GM10248 (cell line): ENCODE measurements around the gene CBFA2T3.

Experiments
- CTCF ChIA-PET: fragments of 300-600 bp; sonication (Branson Sonifier 250); formaldehyde crosslinking; extraction: SDS; loops from one replicate; lab custom pipeline; 2021; ENCODE audit warnings: antibody characterized with exemption; lab: Yijun Ruan, JAX
- POLR2A ChIA-PET: fragments of 350-650 bp; sonication (Branson Sonifier 250); formaldehyde crosslinking; extraction: SDS; loops from one replicate; lab custom pipeline; 2020; ENCODE audit warnings: antibody characterized with exemption; lab: Yijun Ruan, JAX
- DNase-seq: peaks from one replicate; pipeline ENCODE4 v3.0.0; 2012; ENCODE audit errors: extremely low spot score
- TF ChIP-seq, protein P1 (sequence below): IDR thresholded peaks from 2 replicates; pipeline ENCODE4 v1.5.1; 2012; ENCODE audit warnings: mild to moderate bottlenecking, low read depth; ENCODE audit errors: extremely low read depth, missing control alignments, control extremely low read depth

The CBFA2T3 gene

GRCh38 chr16:88955906-88956305, 21.1 kb downstream of the CBFA2T3 start:
- DNase-seq, result no peak
- TF ChIP-seq, protein P1, sequence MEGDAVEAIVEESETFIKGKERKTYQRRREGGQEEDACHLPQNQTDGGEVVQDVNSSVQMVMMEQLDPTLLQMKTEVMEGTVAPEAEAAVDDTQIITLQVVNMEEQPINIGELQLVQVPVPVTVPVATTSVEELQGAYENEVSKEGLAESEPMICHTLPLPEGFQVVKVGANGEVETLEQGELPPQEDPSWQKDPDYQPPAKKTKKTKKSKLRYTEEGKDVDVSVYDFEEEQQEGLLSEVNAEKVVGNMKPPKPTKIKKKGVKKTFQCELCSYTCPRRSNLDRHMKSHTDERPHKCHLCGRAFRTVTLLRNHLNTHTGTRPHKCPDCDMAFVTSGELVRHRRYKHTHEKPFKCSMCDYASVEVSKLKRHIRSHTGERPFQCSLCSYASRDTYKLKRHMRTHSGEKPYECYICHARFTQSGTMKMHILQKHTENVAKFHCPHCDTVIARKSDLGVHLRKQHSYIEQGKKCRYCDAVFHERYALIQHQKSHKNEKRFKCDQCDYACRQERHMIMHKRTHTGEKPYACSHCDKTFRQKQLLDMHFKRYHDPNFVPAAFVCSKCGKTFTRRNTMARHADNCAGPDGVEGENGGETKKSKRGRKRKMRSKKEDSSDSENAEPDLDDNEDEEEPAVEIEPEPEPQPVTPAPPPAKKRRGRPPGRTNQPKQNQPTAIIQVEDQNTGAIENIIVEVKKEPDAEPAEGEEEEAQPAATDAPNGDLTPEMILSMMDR, result no peak
- ChIA-PET CTCF (no interaction called here), POLR2A (no interaction called here)

DNA sequence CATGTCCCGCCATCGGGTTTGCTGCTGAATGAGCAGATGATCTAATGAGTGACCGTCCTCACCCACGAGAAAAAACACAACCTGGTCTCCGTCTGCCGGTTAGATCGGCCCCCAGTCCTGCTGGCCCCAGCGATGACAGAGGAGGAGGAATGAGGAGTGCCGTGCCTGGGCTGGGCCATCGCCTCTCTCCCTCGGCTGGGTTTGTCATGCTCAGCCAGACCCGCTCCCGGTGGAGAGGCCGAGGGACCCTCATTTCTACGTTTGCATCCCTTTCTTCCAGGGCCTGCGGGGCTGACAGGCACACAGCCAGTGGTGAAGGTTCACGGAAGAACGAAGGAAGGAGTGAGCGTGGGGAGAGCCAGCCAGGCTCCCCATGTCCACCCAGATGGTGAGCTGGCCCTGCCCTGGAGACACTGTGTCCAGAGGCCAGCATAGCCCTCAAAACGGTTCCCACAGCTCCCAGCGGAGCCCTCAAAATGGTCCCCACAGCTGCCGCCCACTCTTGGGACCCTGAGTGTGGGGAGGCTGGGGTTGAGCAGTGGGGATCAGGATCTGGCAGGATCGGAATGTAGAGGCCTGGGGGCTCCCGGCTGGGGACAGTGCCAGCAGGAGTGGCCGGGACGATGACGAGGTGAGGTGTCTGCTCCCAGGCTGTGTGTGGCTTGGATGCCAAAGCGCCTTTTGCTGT, 23.9 kb downstream of the CBFA2T3 start:
- ChIA-PET CTCF (no interaction called here), POLR2A (no interaction called here)
- DNase-seq, result no peak
- TF ChIP-seq, protein P1, result no peak

DNA sequence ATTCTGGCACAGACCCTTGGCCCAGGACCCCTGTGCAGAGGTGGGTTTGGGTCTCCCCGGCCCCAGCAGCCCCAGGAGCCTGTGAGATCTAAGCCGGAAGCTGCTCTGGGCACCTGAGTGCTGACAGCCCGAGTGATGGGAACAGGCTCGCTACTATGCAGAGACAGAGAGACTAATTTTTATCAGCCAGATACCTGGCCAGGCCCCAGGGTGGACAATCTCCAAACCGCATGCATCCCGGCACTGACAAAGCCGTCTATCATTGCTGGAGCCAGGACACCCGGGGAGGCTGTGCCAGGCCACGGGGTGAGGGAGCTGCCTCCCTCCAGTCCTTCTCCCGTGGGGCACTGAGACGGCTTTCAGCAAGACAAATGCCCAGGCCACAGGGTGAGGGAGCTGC, 25.0 kb downstream of the CBFA2T3 start:
- no peak for DNase-seq
- CTCF ChIA-PET, result no interaction called here
- TF ChIP-seq, protein P1, result no peak
- POLR2A ChIA-PET, result no interaction called here

DNA sequence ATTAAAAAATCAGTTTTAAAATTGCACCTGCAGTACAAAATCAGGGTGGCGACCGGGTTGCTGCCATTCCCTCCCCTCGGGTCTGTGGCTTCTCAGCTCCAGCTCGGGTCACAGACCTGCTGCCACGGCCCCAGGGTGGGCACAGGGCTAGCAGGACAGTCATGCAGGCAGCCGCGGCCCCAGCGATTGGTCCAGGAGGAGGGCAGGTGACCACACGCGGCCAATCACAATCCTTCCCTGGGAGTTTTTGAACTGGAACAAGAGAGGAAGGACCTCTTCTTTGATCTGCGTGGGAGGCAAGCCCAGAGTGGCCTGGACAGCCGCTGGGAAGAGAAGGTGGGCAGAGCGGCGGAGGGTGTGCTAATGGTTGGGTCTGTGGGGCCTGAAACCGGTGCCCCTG, 25.5 kb downstream of the CBFA2T3 start:
- CTCF ChIA-PET, result no interaction called here
- no peak for DNase-seq
- TF ChIP-seq, protein P1, result no peak
- POLR2A ChIA-PET, result no interaction called here

DNA sequence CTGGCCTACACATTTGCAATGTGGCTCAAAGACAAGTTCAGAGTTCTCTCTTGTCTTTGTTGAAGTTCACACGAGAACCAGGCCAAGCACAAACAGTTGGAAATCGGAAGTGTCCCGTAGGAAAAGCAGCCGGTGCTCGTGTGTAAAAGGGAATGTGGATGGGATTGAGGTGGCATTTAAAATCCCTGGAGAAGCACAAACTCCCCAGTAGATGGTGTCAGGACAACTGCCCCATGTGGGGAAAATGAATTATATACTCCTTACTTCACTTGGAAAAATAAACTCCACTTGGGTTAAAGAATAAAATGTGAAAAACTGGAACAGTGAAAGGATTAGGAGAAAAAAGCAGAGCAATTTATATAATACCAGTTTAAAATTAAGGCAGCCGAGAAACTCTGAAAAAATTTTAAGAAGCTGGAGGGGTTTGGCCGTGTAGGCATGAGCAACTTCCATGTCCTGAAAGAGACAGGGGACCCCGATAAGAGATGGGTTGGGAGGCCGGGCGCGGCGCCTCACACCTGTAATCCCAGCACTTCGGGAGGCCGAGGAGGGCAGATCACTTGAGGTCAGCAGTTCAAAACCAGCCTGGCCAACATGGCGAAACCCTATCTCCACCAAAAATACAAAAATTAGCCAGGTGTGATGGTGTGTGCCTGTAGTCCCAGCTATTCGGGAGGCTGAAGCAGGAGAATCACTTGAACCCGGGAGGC, 28.1 kb downstream of the CBFA2T3 start:
- ChIA-PET POLR2A (no interaction called here), CTCF (no interaction called here)
- DNase-seq, result no peak
- TF ChIP-seq, protein P1, result no peak

DNA sequence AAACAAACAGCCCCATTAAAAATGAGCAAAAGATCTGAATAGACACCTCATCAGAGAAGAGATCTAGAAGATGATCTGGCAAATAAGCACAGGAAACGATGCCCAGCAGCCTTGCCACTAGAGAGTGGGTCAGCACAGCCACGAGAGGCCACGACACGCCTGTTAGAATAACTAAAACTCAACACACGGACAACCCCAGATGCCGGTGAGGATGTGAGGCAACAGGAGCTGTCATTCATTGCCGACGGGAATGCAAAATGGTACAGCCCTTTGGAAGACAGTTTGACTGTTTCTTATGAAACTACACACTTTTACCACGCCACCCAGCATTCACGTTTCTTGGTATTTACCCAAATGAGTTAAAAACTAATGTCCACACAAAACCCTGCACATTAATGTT, 31.5 kb downstream of the CBFA2T3 start:
- no peak for DNase-seq
- TF ChIP-seq, protein P1, result no peak
- POLR2A ChIA-PET, result no interaction called here
- CTCF ChIA-PET, result interaction anchor here (1.0 to 1.1 kb wide), 2 partner anchors 15 to 33 kb away, joined by 3 to 4 read pairs; no protein-coding TSS in a partner anchor
